Lung (tissue), 12 donors: Measurements from ENCODE around the gene EXOC6B. TPM values are rescaled to one million over a fixed set of nuclear protein-coding genes. Genes with fewer than 3 reads are reported as not detected.

Experiments used
- ATAC-seq: fragments of 200-7000 bp; cut with Tn5 transposase; one replicate; pipeline ENCODE4 v1.9.1; 2020; ENCODE audit warnings: moderate number of reproducible peaks; ENCODE audit not compliant: insufficient read depth, low FRiP score
- DNase-seq, 3 donors: peaks; one replicate each; pipeline ENCODE4 v3.0.0-alpha.2; 2013 to 2017
- H3K27ac ChIP-seq, 2 donors: one replicate each; pipeline ENCODE4 v1.5.1; 2013; ENCODE audit warnings: mild to moderate bottlenecking in 2 of 2, moderate library complexity in 2 of 2, control low read depth in 1 of 2, inconsistent platforms in 1 of 2, low read depth in 1 of 2, low read length in 1 of 2
- H3K27me3 ChIP-seq, 3 donors: one replicate each; pipeline ENCODE4 v1.5.1; 2013; ENCODE audit warnings: low read length in 2 of 3; ENCODE audit not compliant: control insufficient read depth in 3 of 3, insufficient read depth in 3 of 3
- H3K36me3 ChIP-seq, 4 donors: one replicate each; pipeline ENCODE4 v1.5.1; 2013; ENCODE audit warnings: low read length in 4 of 4, mild to moderate bottlenecking in 1 of 4, moderate library complexity in 1 of 4; ENCODE audit not compliant: control insufficient read depth in 4 of 4, insufficient read depth in 4 of 4
- H3K4me1 ChIP-seq, 5 donors: one replicate each; pipeline ENCODE4 v1.5.1; 2013; ENCODE audit warnings: low read length in 5 of 5, mild to moderate bottlenecking in 2 of 5, moderate library complexity in 1 of 5; ENCODE audit not compliant: control insufficient read depth in 5 of 5, insufficient read depth in 5 of 5
- H3K4me3 ChIP-seq: one replicate; pipeline ENCODE4 v1.5.1; 2013; ENCODE audit warnings: mild to moderate bottlenecking, control low read depth, moderate library complexity
- H3K9ac ChIP-seq, 2 donors: one replicate each; pipeline ENCODE4 v1.5.1; 2013; ENCODE audit warnings: low read length in 2 of 2, control low read depth in 1 of 2; ENCODE audit not compliant: insufficient read depth in 1 of 2
- H3K9me3 ChIP-seq, 4 donors: one replicate each; pipeline ENCODE4 v1.5.1; 2013; ENCODE audit warnings: low read length in 3 of 4, mild to moderate bottlenecking in 1 of 4, moderate library complexity in 1 of 4; ENCODE audit not compliant: control insufficient read depth in 4 of 4, insufficient read depth in 3 of 4
- WGBS, 2 donors: extraction: QIAGEN DNeasy Blood & Tissue Kit; methylation state at CpG; one replicate each; pipeline ENCODE4 v1.1.7; 2013; 5-methylcytosine and 5-hydroxymethylcytosine counted together
- polyA plus RNA-seq, 2 donors: library from polyadenylated mRNA; stranded (reverse); fragments of 200-250 nt; gene quantifications; one replicate each; pipeline ENCODE4 v1.2.1, GENCODE V29; 2013
- total RNA-seq, 2 donors: library from RNA; depleted of rRNA in 1 of 2; stranded (reverse); fragments of >200 nt in 1 of 2; gene quantifications; one replicate each; pipeline ENCODE4 v1.2.1, GENCODE V29; 2014 to 2021
- TF ChIP-seq, protein P1 (sequence below): IDR thresholded peaks from 2 replicates; pipeline ENCODE4 v1.5.1; 2012; ENCODE audit warnings: mild to moderate bottlenecking; ENCODE audit errors: control extremely low read depth, extremely low read depth
- donor health status: control.
- donor health status: control.
- donor health status: Bipolar disorder and iron deficiency.
- donor health status: healthy.
- donor health status: DM: yes; HTN: yes; CAD: no.

The EXOC6B gene
- total and polyA plus RNA-seq, 4 donors = 3.3 to 46.0 (median 12.7) TPM

DNA sequence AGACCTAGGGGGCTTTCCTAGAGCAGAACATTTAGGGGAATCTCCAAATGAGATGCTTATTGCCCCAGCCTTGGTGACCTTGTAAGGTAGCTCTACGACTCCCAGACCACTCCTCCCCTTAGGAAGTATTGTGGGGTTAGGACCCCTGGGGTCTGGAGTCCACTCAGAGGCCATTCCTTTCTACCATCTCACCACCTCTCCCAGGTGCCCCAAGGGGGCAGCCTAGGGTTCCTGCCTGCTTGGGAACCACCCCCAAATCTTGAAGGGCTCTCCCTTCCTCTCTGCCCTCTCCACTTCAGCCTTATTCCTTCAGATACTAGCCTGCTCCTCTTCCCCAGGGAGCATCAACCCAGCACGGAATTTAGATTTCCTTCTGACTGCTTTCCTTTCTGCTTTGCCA lies 17.5 kb upstream of the EXOC6B start:
- no peaks in the 10 kb centered on the region for H3K4me1 ChIP-seq
- no peak overlapping the region for H3K4me3 ChIP-seq
- peaks cover 0 to 4% (median 0%) of the 10 kb centered on the region in 3 donors for H3K27me3 ChIP-seq
- no peaks in the 10 kb centered on the region for H3K36me3 ChIP-seq
- no peak overlapping the region for H3K9ac ChIP-seq
- no peak overlapping the region for H3K27ac ChIP-seq
- TF ChIP-seq, protein P1, sequence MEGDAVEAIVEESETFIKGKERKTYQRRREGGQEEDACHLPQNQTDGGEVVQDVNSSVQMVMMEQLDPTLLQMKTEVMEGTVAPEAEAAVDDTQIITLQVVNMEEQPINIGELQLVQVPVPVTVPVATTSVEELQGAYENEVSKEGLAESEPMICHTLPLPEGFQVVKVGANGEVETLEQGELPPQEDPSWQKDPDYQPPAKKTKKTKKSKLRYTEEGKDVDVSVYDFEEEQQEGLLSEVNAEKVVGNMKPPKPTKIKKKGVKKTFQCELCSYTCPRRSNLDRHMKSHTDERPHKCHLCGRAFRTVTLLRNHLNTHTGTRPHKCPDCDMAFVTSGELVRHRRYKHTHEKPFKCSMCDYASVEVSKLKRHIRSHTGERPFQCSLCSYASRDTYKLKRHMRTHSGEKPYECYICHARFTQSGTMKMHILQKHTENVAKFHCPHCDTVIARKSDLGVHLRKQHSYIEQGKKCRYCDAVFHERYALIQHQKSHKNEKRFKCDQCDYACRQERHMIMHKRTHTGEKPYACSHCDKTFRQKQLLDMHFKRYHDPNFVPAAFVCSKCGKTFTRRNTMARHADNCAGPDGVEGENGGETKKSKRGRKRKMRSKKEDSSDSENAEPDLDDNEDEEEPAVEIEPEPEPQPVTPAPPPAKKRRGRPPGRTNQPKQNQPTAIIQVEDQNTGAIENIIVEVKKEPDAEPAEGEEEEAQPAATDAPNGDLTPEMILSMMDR = no peak
- DNase-seq = no peak
- no peaks in the 10 kb centered on the region for H3K9me3 ChIP-seq
- no peak for ATAC-seq
- 67 to 68% methylated on average over 2 of the region's 2 CpGs for WGBS, 2 donors

DNA sequence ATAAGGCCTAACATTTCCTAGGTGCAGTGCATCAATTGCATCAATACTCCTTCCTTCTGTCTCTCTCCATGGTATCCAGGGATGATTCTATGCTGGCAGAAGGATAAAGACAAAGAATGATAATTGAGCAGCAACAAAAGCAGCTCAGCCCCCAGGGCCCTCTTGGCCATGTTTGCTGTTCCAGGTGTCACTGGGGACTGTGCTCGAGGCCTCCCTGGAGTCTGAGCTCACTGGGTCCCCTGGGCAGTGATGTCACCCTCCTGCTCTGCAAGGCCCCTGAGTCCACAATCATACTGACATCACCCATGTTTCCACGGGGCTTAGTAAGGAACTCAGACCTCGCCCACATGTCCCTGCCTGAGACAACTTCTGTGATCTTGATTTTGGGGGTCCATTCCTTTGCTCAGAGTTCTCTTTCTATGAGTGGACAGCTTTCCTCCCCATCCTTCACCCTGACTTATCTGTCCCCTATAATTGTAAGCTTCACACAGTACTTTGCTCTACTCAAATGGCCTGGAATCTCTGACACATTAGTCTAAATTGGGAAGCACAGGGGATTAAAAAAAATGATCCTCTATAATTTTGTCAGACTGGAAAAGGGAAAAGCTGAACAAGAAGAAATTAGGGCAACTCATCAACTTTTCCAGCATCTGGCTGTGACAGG lies 15.8 kb upstream of the EXOC6B start:
- Histone ChIP-seq H3K27me3 (peaks cover 0 to 4% (median 0%) of the 10 kb centered on the region in 3 donors), H3K36me3 (no peaks in the 10 kb centered on the region), H3K9me3 (no peaks in the 10 kb centered on the region), H3K4me3 (no peak overlapping the region), H3K27ac (no peak overlapping the region), H3K4me1 (no peaks in the 10 kb centered on the region), H3K9ac (no peak overlapping the region)
- DNase-seq (no peak), ATAC-seq (no peak)
- TF ChIP-seq, protein P1 = no peak
- 74 to 78% methylated on average over 3 of the region's 3 CpGs for WGBS, 2 donors

DNA sequence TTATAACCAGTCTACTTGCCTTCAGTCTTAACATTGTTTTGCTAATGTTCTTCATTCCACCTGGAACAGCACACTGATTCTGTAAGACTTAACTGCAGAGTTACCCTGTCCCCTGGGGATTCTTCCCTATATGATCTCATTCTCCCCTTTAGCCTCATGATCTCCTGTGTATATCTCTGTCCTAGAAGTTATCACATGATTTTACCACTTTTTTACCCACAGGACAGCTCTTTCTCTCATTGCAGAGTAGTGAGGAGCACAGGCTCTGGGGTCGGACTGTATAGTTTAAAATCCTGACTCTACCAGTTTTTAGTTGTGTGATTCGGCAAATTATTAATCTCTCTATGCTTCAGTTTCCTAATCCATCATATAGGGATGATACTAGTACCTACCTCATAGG lies 14.2 kb upstream of the EXOC6B start:
- no peak overlapping the region for H3K27ac ChIP-seq
- DNase-seq (no peak), ATAC-seq (no peak)
- H3K4me3 ChIP-seq = no peak overlapping the region
- WGBS, 2 donors = 94 to 96% methylated on average over 2 of the region's 2 CpGs
- no peaks in the 10 kb centered on the region for H3K4me1 ChIP-seq
- no peaks in the 10 kb centered on the region for H3K9me3 ChIP-seq
- TF ChIP-seq, protein P1 = no peak
- no peaks in the 10 kb centered on the region for H3K36me3 ChIP-seq
- no peak overlapping the region for H3K9ac ChIP-seq
- H3K27me3 ChIP-seq = peaks cover 0 to 4% (median 0%) of the 10 kb centered on the region in 3 donors

DNA sequence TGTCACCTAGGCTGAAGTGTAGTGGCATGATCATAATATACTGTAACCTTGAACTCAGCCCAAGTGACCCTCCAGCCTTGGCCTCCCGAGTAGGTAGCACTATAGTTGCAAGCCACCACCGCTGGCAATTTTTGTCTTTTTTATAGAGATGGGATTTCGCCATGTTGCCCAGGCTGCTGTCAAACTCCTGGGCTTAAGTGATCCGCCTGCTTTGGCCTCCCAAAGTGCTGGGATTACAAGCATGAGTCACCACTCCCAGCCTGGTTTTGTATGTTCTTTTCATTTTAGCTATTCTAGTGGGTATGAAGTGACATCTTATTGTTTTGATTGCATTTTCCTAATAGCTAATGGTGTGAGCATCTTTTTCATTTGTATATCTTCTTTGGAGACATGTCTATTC lies 11.3 kb upstream of the EXOC6B start:
- DNase-seq (no peak), ATAC-seq (no peak)
- TF ChIP-seq, protein P1 = no peak
- no peak overlapping the region for H3K4me3 ChIP-seq
- no peak overlapping the region for H3K27ac ChIP-seq
- no peak overlapping the region for H3K9ac ChIP-seq
- no peaks in the 10 kb centered on the region for H3K9me3 ChIP-seq
- H3K4me1 ChIP-seq = no peaks in the 10 kb centered on the region
- WGBS, 2 donors = 85 to 87% methylated on average over 4 of the region's 4 CpGs
- no peaks in the 10 kb centered on the region for H3K36me3 ChIP-seq
- peaks cover 0 to 3% (median 0%) of the 10 kb centered on the region in 3 donors for H3K27me3 ChIP-seq
